NT2/D1 (cell line): ENCODE measurements around the gene EAF1.

Experiments used
- SUZ12 ChIP-seq: IDR thresholded peaks from 2 replicates; pipeline ENCODE4 v1.6.1; 2011; ENCODE audit not compliant: insufficient read length, insufficient read depth; ENCODE audit errors: extremely low read depth
- ZNF274 ChIP-seq: IDR thresholded peaks from 2 replicates; pipeline ENCODE4 v1.6.1; 2011; ENCODE audit warnings: mild to moderate bottlenecking, low read depth, low read length

- TF ChIP-seq SUZ12 (no peak), ZNF274 (no peak)
These were observed 3.2 kb downstream of the EAF1 start for GRCh38 chr3:15430624-15431023.
